ENCODE results near the gene SOCS4.
A peak's percentile ranks its signal among the peaks of the same experiment; 100 is the strongest.

The SOCS4 gene

GRCh38 chr14:55026793-55027561 is at the start of gene SOCS4, which contains the start of gene WDHD1:
SOCS4 (plus strand) TSS chr14:55027236; CDS start chr14:55043042, 15,806 bp downstream.
WDHD1 (minus strand) TSS chr14:55027099; CDS start chr14:55026787, 312 bp downstream.
- peak; percentile 97 for DNase-seq
- Mint-ChIP-seq H3K4me3 (peak within 1 kb of the TSS; percentile 88), H3K9me3 (no peaks in the 10 kb centered on the region), H3K4me1 (peaks cover 58% of the 10 kb centered on the region), H3K36me3 (ENCODE audit: low read depth) (peaks cover 17% of the 10 kb centered on the region), H3K27ac (peak within 1 kb of the TSS; percentile 98), H3K27me3 (ENCODE audit: low read depth, poor library complexity) (no peaks in the 10 kb centered on the region)
- TF ChIP-seq CTCF (IDR thresholded peaks at IDR 0.05) = no peak

GRCh38 chr14:54979039-54979438 is 48.0 kb upstream of the SOCS4 start:
- peaks cover 49% of the 10 kb centered on the region for H3K36me3 Mint-ChIP-seq (ENCODE audit: low read depth)
- no peak for TF ChIP-seq CTCF (IDR thresholded peaks at IDR 0.05)
- H3K27ac Mint-ChIP-seq = no peak overlapping the region
- no peaks in the 10 kb centered on the region for H3K27me3 Mint-ChIP-seq (ENCODE audit: low read depth, poor library complexity)
- no peak for DNase-seq
- H3K9me3 Mint-ChIP-seq = no peaks in the 10 kb centered on the region
- H3K4me1 Mint-ChIP-seq = no peaks in the 10 kb centered on the region
- H3K4me3 Mint-ChIP-seq = no peak overlapping the region

- Mint-ChIP-seq H3K4me1 (no peaks in the 10 kb centered on the region), H3K27ac (no peak overlapping the region)
Measured at GRCh38 chr14:54981698-54982097, 45.3 kb upstream of the SOCS4 start.

GRCh38 chr14:54985156-54985555 is 41.9 kb upstream of the SOCS4 start:
- no peak for DNase-seq
- no peak overlapping the region for H3K4me3 Mint-ChIP-seq
- no peaks in the 10 kb centered on the region for H3K4me1 Mint-ChIP-seq
- no peaks in the 10 kb centered on the region for H3K9me3 Mint-ChIP-seq
- peaks cover 71% of the 10 kb centered on the region for H3K36me3 Mint-ChIP-seq (ENCODE audit: low read depth)
- H3K27me3 Mint-ChIP-seq (ENCODE audit: low read depth, poor library complexity) = no peaks in the 10 kb centered on the region
- TF ChIP-seq CTCF (IDR thresholded peaks at IDR 0.05) = no peak
- H3K27ac Mint-ChIP-seq = peak overlapping the region; percentile 1

More at GRCh38 chr14:54981698-54982097, 45.3 kb upstream of the SOCS4 start:
- Mint-ChIP-seq H3K36me3 (ENCODE audit: low read depth) (peaks cover 64% of the 10 kb centered on the region), H3K4me3 (no peak overlapping the region), H3K9me3 (no peaks in the 10 kb centered on the region), H3K27me3 (ENCODE audit: low read depth, poor library complexity) (no peaks in the 10 kb centered on the region)
- peak; percentile 10 for TF ChIP-seq CTCF (IDR thresholded peaks at IDR 0.05)
- no peak for DNase-seq

GRCh38 chr14:55000381-55000780 is 26.7 kb upstream of the SOCS4 start:
- no peak for TF ChIP-seq CTCF (IDR thresholded peaks at IDR 0.05)
- H3K4me1 Mint-ChIP-seq = no peaks in the 10 kb centered on the region
- no peaks in the 10 kb centered on the region for H3K9me3 Mint-ChIP-seq
- no peak overlapping the region for H3K4me3 Mint-ChIP-seq
- H3K27me3 Mint-ChIP-seq (ENCODE audit: low read depth, poor library complexity) = no peaks in the 10 kb centered on the region
- no peak overlapping the region for H3K27ac Mint-ChIP-seq
- DNase-seq = no peak
- peaks cover 63% of the 10 kb centered on the region for H3K36me3 Mint-ChIP-seq (ENCODE audit: low read depth)

- Mint-ChIP-seq H3K4me3 (no peak overlapping the region), H3K27ac (no peak overlapping the region), H3K27me3 (ENCODE audit: low read depth, poor library complexity) (no peaks in the 10 kb centered on the region), H3K9me3 (no peaks in the 10 kb centered on the region), H3K36me3 (ENCODE audit: low read depth) (peaks cover 76% of the 10 kb centered on the region), H3K4me1 (no peaks in the 10 kb centered on the region)
- DNase-seq = no peak
- no peak for TF ChIP-seq CTCF (IDR thresholded peaks at IDR 0.05)
Measured at GRCh38 chr14:55005071-55005470, 22.0 kb upstream of the SOCS4 start.
